Stimulated activated CD4-positive, alpha-beta T cell treated with anti-CD3 and anti-CD28 coated beads, TNF-alpha, amount 100 ng/mL, for 24 hours (primary cell): ENCODE results near the gene TNNI2.
A peak's percentile ranks its signal among the peaks of the same experiment; 100 is the strongest.

Experiments
- DNase-seq, 3 experiments: peaks; one replicate each; pipeline ENCODE4 v3.0.0-alpha.2; 2020; ENCODE audit warnings: low read depth in 3 of 3

Gene TNNI2

DNA sequence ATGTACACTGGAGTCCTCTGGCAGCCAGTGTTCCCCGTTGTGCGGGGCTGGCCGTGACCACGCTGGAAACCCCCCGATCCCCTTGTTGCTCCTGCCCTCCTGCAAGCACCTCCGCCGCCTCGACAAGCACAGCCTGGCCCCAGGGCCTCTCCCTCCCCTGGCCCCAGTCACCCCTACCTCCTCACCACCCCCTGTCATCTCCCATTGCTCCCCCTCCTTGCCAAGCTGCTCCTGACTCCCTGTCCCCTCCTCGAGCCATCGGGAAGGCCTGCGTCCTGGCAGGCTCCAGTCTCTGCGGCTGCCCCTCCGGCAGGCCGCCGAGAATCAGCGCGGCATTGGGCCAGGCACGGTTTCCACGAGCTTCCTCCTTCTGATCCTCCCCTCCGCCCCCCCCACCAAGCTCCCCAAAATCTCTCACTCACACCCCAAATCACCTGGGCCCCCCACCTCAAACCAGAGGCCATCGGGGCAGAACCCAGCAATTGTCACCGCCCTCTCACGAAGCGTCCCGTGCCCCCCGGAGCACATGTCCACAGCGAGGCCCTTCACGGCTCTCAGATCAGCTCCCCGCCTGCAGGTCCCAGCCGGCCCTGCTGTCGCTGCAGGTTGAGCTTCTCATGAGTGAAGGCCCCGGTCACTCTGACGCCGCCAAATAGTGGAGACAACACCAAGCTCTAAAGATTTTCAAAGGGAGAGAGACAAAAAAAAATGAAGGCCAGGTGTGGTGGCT is 8.4 kb downstream of the TNNI2 start:
- DNase-seq: no peak

DNA sequence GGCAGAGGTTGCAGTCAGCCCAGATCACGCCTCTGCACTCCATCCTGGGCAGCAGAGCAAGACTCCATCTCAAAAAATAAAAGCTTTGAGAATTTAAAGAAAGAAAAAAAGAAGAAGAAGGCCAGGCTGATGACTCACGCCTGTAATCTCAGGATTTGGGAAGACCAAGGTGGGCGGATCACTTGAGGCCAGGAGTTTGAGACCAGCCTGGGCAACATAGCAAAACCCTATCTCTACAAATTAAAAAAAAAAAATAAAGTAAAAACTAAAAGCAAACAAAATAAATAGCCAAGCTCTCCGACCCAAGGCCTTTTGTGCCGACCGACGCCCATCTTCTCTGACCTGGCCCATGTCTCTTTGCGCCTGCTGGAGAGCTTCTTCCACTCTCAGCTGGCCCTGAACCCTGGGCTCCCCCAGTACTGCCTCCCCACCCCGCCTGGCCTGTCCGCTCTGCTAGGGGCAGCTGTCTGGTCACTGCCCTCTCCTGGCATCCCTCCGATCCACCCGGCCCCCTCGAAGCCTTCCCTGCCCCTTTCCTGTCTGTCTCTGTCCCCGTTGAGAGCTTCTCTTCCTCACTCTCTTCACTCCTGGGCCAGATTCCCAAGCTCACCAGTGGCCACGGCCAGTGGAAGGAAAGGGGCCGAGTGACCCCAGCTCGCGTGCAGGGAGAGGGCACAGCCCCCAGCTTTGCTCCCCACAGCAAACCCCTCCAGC is 9.3 kb downstream of the TNNI2 start:
- DNase-seq: no peak

DNA sequence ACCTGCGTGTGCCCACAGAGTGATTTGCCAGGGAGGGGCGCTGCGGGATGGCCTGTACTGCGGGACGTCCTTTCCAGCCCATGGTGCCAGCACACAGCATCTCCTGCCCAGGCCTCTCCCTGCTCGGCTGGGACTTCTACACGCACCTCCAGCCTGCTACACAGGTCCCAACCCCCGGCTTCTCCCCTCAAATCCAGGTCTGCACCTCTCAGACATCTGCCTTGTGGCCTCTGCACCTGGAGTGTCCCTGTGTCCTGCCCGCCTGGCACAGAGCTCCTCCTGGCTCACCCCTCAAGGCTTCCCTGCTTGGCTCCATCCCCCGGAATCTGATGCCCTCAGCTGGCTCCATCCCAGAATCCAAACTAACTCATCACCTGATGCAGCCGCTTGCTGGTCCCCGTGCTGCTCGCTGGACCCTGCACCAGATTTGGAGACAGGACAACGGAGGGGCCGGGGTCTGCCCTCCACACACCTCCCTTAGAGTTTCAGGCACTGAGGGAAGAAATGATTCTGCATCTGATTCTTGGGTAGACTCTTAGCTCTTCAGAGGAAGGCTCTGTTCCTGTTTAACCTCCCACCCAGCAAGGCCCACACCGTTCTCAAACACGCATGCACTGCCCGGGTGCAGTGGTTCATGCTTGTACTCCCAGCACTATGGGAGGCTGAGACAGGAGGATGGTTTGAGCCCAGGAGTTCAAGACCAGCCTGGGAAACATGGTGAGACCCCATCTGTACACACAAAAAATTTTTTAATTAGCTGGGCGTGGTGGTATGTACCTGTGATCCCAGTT is 10.1 kb downstream of the TNNI2 start:
- no peak for DNase-seq

DNA sequence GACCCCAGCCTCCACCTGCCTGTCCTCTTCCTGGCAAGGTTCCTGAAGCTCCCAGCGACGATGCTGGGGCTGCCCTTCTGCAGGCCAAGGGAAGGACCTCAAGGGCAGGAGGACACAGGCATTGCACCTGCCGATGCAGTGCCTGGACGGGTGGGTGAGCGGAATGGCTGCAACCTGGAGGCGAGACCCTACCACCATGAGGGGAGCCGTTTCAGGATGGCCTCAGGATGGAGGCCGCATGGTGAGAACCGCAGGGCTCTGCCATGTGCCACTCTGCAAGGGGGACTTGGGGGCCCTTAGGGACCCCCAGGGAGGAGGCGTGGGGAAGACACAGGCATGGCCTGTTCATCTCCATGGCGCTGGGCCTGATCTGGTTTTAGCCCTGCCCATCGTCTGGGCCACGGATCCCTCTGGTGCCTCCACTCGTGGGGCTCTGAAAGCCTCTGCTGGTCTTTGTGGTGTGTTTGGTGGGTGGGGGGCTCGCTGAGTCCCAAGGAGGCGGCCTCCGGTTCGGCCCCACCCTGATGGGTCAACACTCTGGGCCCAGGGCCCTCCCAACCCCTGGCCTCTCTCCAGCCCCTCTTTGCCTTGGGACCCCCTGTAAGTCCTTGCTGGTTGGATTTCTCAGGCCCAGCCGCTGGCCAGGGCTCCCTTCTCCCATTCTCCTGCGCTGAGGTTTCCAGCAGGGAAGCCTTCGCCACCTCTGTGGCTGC is 12.8 kb downstream of the TNNI2 start:
- no peak for DNase-seq

DNA sequence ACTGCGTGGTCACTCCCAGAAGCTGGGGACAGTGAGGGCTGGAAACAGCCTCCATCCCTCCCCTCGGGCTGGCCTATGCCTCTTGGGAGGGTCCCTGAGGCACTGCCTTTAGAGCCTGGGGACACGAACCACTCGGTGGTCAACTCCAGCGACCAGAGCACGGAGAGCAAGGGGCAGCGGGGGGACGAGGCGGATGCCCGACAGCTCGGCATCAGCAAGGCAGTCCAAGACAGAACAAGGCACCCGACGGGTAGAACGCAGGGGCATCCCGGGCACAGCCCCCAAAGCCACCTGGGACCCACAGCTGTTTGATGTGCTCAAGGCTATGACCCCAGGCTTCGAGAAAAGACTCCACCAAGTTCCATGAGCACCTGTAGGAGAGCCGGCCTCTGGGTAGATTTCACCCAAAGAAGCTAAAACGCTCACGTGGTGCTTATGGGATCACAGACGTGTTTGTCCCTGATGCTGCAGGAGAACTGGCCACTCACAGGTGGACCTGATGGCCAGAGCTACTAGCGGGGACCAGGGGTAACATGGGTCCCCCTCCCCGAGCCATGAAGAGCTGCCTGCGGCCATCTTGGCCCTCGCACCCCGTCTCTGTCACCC is 13.6 kb downstream of the TNNI2 start:
- no peak for DNase-seq

DNA sequence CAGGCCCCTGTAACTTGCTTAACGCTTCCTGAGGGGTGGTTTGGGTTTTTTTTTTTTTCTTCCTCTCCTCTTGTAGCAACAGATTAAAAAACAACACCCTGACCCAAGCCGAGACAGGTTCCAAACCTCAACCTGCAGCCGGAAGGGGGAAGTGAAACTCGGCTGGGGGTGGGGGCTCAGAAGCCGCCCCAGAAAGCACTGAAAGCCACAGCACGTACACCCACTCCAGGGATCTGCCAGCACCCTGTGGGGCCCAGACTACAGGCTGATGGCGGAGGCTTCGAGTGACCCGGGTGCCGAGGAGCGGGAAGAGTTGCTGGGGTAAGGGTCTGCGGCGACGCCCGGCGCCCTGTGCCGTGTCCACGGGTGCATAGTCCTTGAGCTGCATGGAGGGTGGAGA is 14.1 kb downstream of the TNNI2 start, which contains the start of gene LSP1:
LSP1 (plus strand) TSS at position 208 of the 400 bp plus-strand sequence; CDS start at position 269, 61 bp downstream.
- DNase-seq: peak; percentile 59 to 81 (median 68)

DNA sequence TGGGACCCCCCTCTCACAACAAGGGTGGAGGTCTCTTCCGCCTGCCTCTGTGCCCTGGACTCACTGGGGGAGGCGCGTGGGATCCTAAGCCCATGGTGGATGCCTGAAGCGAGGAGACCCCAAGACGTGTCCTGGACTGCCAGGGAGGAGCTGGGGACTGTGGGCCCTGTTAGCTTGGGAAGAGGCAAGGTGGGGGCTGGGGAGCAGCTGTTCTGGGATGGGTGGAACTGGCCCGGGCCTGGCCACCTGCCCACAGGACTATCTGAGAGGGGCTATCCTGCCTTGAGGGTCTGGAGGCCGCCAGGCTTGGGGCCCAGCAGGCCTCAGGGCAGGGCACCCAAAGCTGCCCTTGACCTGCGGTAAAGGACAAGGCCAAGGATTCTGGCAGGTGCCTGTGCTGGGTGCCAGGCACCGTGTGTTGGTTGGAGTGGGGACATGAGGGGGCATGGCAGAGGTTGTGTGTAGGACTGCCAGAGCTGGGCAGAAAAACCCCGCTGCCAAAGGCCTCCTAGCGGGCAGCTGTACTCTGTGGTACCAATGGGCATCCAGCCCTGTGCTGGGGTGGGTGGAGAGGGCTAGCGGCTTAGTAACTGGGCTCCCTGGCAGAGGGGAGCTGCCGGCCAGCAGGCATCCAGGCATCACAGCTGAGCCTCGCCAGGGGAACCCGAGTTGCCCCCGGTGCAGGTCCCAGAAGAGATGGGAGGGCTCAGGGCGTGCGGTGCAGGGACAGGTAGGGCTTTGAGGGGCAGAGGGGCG is 14.8 kb downstream of the TNNI2 start:
- DNase-seq: no peak

DNA sequence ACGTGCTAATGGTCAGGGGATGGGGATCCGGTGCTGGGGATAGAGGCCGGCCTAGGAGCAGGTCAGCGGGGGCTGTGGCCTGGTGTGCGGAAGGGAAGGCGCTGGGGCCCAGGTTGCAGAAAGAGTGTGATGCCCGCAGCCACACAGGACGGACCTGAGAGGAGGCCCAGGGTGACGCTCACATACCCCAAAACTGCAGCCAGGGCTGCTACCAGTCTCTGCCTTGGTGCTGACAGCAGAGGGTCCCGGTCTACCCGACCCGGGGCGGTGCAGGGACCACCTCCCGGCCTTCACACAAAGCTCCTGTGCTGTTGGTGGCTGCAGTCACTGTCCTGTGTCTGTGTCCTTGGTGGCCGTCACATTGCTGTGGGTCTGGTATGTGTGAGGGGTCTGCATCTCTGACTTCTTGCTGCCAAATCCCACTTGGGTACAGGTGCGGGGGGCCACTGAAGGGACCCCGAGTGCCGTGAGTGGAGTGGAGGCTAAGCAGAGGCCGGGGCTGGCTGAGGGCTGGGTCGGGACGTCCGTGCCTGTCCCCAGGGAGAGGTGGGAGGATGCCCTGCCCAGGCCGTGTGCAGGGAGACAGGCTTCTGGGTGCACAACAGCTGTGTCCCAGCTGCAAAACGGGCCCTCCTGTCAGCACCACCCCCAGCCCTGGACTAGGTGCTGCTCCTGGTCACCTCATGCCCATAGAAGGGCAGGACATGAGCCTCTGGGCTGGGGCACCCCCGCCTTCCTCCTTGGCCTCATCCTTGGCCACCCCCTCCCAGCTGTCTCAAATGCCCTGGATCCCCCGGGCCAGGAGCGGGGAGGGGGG is 15.6 kb downstream of the TNNI2 start:
- no peak for DNase-seq

DNA sequence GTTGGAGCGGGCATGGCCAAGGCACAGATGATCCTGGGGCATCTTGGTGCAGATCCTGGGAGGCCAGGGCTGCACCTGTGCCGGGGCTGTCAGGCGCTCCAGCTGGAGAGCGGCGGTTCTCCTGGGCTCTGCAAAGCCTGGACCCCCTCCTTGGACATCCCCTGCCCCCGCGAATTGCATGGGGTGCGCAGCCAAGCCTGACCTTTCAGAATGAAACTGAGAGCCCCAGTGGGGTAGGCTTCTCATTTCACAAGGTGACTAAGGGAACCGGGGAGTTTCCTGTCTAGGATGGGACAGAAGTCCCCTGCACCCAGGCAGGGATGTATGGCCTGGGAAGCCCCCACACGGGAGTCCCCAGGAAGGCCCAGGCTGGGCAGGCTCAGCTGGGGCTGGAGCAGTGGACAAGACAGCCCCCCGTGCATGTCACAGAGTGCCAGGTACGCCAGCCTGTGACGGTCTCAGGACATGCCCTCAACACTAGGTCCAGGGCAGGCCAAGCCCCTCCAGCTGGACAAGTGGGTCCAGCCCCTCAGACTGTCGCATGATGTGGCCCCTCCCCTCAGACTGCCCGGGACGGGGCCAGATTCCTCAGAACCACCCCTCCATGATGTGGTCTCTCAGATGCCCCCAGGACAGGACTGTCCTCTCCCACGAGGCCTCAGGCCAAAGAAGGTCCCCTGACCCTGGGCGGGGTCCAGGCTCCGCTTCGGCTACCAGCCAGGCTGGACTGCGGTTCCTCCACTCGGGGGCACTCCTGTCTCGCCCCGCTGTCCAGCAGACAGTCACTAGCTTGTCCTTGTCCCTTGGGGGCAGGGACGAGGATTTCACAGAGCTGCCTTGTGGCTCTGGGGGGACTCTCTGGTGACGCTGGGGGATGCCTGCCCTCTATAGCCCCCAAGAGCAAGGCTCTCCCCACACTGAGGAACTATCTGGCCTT is 16.4 kb downstream of the TNNI2 start:
- DNase-seq: peak in 2 of 3 experiments; percentile 22 to 46

DNA sequence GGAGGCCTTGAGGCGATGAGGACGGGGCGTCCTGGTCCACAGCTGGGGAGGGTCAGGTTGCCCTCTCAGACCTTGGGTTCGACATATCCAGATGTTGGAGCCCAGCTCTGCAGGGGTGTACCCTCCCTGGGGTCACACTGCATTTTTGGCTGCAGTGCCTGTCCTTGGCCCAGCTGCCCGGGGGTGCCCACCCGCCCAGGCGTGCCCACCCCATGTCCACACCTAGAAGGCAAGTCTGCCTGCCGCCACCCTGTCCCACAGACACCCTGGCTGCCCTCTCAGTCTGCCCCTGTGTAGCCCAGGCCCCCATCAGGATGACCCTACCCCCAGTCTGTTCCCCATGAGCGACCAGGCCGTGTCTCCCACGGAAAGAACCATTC is 17.1 kb downstream of the TNNI2 start:
- DNase-seq: no peak

DNA sequence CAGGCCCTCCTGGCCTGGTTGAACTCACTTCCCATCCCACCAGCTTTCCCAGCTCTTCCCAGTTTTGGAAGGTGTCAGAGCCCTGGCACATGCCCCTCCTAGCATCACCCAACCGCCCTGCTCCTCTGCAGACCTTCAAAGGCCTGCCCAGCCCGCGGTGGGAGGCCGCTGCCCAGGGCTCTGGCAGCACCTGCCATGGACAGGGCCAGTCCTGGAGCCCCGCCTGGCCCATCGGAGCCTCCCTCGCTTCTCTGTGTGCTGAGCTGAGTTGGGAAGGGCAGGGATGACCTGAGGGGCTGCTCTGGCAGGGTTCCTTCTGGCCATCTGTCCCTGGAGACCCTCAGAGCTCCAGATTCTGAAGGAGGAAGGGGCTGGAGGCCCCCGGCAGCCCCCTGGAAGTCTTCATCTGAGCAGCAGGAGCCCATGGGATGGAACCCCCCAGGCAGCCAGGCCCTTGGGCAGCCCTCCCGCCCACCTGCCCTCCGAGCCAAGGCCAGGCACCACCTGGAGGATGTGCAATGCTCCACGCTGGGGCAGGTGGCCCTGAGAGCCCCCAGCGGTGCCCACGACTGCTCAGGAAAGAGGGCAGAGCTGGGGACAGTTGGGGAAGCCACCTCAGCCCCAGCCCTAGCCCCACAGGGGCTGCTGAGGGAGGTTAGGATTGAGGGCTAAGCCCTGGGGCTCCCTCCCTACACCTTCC is 17.7 kb downstream of the TNNI2 start:
- DNase-seq: no peak

DNA sequence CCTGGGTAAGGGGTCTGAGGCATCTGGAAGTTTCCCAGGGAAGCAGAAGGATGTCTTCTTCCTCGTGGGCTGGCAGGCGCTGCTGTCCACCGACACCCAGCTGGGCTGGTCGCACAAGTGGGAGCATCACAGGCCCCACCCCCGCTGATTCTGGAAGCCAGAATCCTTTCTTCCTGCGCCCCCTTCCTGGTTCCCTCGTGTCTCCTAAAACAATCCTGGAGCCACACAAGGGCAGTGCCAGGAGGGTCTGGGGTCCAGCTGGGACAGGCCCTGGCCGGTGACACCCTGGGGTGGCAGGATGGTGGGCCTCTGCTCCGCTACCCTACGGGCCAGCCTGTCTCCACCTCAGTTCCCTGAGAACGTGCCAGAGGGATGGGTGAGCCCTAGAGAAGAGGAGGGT is 18.3 kb downstream of the TNNI2 start:
- no peak for DNase-seq

DNA sequence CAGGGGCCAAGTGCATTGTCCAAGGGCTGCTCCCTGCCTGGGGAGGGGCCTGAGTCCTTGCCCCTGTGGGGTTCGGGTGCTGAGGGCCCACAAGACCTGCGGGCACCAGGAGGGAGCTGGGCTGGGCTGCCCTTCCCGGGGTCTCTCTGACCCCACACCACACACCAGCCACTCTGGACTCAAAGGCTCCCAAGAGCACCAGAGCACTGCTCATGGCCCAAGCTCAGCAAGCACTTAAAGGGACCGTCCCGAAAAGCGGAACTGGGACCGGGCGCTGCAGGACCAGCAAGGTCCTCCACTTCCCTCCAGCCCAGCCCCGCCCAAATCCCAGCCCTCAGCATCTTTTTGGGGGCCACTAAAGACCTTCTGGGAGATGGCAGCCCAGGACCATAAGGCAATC is 19.4 kb downstream of the TNNI2 start:
- DNase-seq: no peak

DNA sequence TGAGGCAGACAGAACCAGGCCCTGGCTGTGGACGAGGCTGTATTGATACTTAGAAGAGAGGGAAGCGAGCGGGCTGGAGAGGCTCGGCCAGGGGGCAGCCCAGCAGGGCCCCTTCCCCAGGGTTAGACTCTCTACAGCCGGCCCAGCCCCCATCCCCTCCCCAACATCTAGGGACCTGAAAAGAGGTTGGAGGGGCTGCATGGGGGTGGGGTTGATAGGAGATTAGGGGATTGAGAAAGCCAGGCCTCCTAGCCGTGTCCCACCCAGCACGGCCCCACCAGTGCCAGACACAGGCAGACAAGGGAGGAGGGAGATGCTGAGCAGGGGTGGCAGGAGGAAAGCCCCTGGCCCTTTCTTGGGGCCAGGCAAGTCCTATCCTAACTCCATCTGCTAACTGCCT is 19.8 kb downstream of the TNNI2 start:
- DNase-seq: no peak

DNA sequence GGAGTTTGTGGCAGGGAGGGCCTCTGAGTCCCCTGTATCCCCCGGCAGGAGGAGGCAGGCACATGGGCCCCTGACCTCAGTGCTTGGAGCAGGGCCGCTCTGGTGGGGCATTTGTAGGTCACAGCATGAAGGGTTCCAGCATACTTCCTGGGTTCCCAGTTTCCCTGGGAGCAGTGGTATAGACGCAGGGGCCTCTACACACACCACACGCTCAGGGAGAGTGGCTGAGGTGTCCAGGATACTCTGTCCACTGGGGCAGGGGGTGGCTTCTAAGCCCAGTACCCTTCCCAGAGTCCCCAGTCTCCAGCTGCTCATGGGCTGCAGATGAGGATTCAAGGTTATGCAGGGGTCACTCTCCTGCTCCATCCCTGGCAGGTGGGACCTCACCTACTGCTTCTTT is 20.2 kb downstream of the TNNI2 start:
- DNase-seq: no peak

DNA sequence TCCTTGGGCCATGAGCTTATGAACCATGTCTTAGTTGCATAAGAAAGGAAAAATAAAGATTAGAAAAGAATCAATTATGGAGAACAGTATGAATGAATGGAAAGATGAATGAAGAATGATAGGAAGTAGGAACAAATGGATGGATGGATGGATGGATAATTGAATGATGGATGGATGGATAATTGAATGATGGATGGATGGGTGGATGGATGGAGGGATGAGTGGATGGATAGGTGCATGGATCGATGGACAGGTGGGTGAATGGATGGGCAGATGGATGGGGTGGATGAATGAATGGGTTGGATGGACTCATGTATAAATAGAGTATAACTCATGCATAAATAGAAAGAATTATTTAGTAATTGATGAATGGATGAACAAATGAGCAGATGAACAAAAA is 21.3 kb downstream of the TNNI2 start:
- DNase-seq: no peak

DNA sequence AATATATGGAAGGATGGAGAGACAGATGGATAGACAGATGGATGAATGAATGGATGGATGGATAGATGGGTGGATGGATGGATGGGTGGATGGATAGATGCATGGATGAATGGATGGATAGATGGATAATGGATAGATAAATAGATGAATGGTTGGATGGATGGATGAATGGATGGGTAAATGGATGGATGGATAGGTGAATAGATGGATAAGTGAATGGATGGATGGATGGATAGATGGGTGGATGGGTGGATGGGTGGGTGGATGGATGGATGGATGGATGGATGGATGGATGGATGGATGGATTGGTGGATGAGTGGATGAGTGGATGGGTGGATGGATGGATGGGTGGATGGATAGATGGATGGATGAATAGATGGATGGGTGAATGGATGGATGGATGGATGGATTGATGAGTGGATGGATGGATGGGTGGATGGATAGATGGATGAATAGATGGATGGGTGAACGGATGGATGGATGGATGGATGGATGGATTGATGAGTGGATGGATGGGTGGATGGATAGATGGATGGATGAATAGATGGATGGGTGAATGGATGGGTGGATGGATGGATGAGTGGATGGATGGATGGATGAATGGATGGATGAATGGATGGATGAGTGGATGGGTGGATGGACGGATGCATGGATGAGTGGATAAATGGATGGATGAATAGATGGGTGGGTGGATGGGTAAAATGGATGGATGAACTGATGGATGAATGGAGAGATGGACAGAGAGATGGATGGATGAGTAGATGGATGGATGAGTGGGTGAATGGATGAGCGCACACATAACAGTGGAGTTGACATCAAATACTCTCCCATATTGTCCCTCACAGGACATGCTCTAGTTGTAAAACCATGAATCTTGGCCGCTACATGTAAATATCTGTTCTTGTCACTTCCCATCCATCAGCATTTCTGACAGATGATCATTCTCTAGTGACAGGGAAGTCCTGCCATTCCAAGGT is 22.9 kb downstream of the TNNI2 start:
- no peak for DNase-seq
